HepG2 (cell line): ENCODE data around the gene VPS54. TPM values are rescaled to one million over a fixed set of nuclear protein-coding genes. Genes with fewer than 3 reads are reported as not detected.

Experiments used
- ATAC-seq: fragments of 200-7000 bp; cut with Tn5 transposase; 3 replicates; pipeline ENCODE4 v1.9.1; 2020; ENCODE audit warnings: mild to moderate bottlenecking, moderate library complexity
- BruUV-seq: library from RNA; stranded (reverse); fragments of 400-500 nt; replicated peaks from 2 replicates; lab custom pipeline; 2021; lab: Mats Ljungman, UMichigan
- CTCF ChIA-PET: fragments of 300-600 bp; formaldehyde crosslinking; extraction: SDS; loops from one replicate; lab custom pipeline; 2021; ENCODE audit warnings: low total read pairs, inconsistent platforms, low intra/inter-chr PET ratio; lab: Yijun Ruan, JAX
- POLR2A ChIA-PET: fragments of 350-600 bp; sonication (Branson Sonifier 250); formaldehyde crosslinking; loops from one replicate; lab custom pipeline; 2020; ENCODE audit warnings: antibody characterized with exemption, inconsistent platforms; lab: Yijun Ruan, JAX
- DNase-seq: peaks from one replicate; pipeline ENCODE4 v3.0.0-alpha.2; 2015; ENCODE audit warnings: low spot score
- FAIRE-seq: peaks from 3 replicates; lab custom pipeline; 2011; peaks lifted over from hg19 to GRCh38; lab: Jason Lieb, UNC
- H2AFZ ChIP-seq: one replicate; pipeline ENCODE4 v1.6.1; 2011; ENCODE audit warnings: low read length, inconsistent platforms
- H3K27ac ChIP-seq: fragments of 300-600 bp; 3 replicates; pipeline ENCODE4 v1.8.0; 2011; ENCODE audit warnings: mixed run types, mild to moderate bottlenecking, mixed read lengths, low read length, inconsistent platforms; ENCODE audit not compliant: insufficient read depth; ENCODE audit errors: extremely low read length
- H3K27me3 ChIP-seq, 2 experiments: fragments of 200-600 bp in 1 of 2; 2 replicates in 1 of 2; 3 replicates in 1 of 2; pipeline versions ENCODE4 v1.6.0 to v1.8.0; 2011; ENCODE audit warnings: low read length in 2 of 2, mild to moderate bottlenecking in 2 of 2, moderate library complexity in 2 of 2, inconsistent platforms in 1 of 2; ENCODE audit not compliant: insufficient read depth in 2 of 2, control insufficient read depth in 1 of 2
- H3K36me3 ChIP-seq, 2 experiments: fragments of 200-600 bp in 1 of 2; replicated peaks in 1 of 2; 2 replicates in 1 of 2; 3 replicates in 1 of 2; pipeline versions ENCODE4 v1.5.1 to v1.8.0; 2011; ENCODE audit warnings: low read length in 2 of 2, inconsistent platforms in 1 of 2; ENCODE audit not compliant: insufficient read depth in 2 of 2, control insufficient read depth in 1 of 2
- H3K4me1 ChIP-seq: 2 replicates; pipeline ENCODE4 v1.5.1; 2012; ENCODE audit warnings: low read length, inconsistent platforms; ENCODE audit not compliant: insufficient read depth
- H3K4me2 ChIP-seq: 2 replicates; pipeline ENCODE4 v1.6.0; 2011; ENCODE audit warnings: low read depth, low read length, inconsistent platforms
- H3K4me3 ChIP-seq, 3 experiments: fragments of 200-600 bp in 1 of 3; sonication (generic), shearing (Covaris generic) in 1 of 3; replicated peaks in 1 of 3; 2 replicates each; pipeline ENCODE4 v1.5.1; 2011 to 2016; ENCODE audit warnings: low read length in 3 of 3, inconsistent platforms in 2 of 3, low read depth in 2 of 3, mild to moderate bottlenecking in 2 of 3, control low read depth in 1 of 3, mixed read lengths in 1 of 3; ENCODE audit not compliant: insufficient read depth in 1 of 3
- H3K79me2 ChIP-seq: one replicate; pipeline ENCODE4 v1.6.1; 2011; ENCODE audit warnings: low read length, inconsistent platforms; ENCODE audit not compliant: insufficient read depth
- H3K9ac ChIP-seq: 2 replicates; pipeline ENCODE4 v1.6.0; 2011; ENCODE audit warnings: mild to moderate bottlenecking, low read depth, low read length, inconsistent platforms; ENCODE audit not compliant: insufficient read depth
- H3K9me3 ChIP-seq: 2 replicates; pipeline ENCODE4 v1.5.1; 2012; ENCODE audit warnings: mild to moderate bottlenecking, low read length
- H4K20me1 ChIP-seq: 2 replicates; pipeline ENCODE4 v1.6.0; 2011; ENCODE audit warnings: inconsistent platforms, mild to moderate bottlenecking, low read length, moderate library complexity; ENCODE audit not compliant: insufficient read depth
- ATF4 ChIP-seq, 2 experiments: fragments of 450-650 bp in 1 of 2; sonication (generic) in 1 of 2; formaldehyde crosslinking; IDR thresholded peaks; 2 replicates each; pipeline versions ENCODE4 v1.5.0 to v1.8.0; 2020 to 2022; ENCODE audit warnings: mild to moderate bottlenecking in 1 of 2, missing genetic modification reagents in 1 of 2
- ATF7 ChIP-seq, 2 experiments: fragments of 450-650 bp in 1 of 2; sonication (generic) in 1 of 2; formaldehyde crosslinking in 1 of 2; IDR thresholded peaks; 2 replicates each; pipeline versions ENCODE4 v1.4.0 to v1.6.1; 2016 to 2020; ENCODE audit warnings: antibody characterized with exemption in 1 of 2, mild to moderate bottlenecking in 1 of 2, missing genetic modification reagents in 1 of 2
- CEBPB ChIP-seq: IDR thresholded peaks from 2 replicates; pipeline ENCODE4 v1.6.1; 2011; ENCODE audit warnings: low read depth, low read length, improper control_type of control experiment, borderline replicate concordance
- GABPB1 ChIP-seq: IDR thresholded peaks from 2 replicates; pipeline ENCODE4 v1.6.1; 2016; ENCODE audit warnings: mild to moderate bottlenecking, missing genetic modification reagents, moderate library complexity, missing compliant biosample characterization
- RBM22 ChIP-seq: fragments of 200-400 bp; formaldehyde crosslinking; optimal IDR thresholded peaks from 2 replicates; pipeline ENCODE3; 2017; ENCODE audit warnings: mild to moderate bottlenecking, low read length, moderate library complexity
- ZNF143 ChIP-seq: sonication (generic); formaldehyde crosslinking; IDR thresholded peaks from 2 replicates; pipeline ENCODE4 v1.4.0; 2020; ENCODE audit warnings: missing genetic modification reagents
- ZNF615 ChIP-seq: sonication (generic); formaldehyde crosslinking; IDR thresholded peaks from 2 replicates; pipeline ENCODE4 v1.5.0; 2020; ENCODE audit warnings: mild to moderate bottlenecking, missing genetic modification reagents, borderline replicate concordance
- ZNF766 ChIP-seq: sonication (generic); formaldehyde crosslinking; IDR thresholded peaks from 2 replicates; pipeline ENCODE4 v1.5.0; 2020; ENCODE audit warnings: missing genetic modification reagents, borderline replicate concordance
- WGBS: methylation state at CpG from one replicate; pipeline ENCODE4 v1.1.6; 2017; ENCODE audit warnings: low lambda C conversion rate; 5-methylcytosine and 5-hydroxymethylcytosine counted together
- in situ Hi-C: cut with HindIII; loops from 2 replicates; pipeline ENCODE4 v1.10.0; 2017; ENCODE audit warnings: low pct_unique_long_range_greater_than_20kb; ENCODE audit not compliant: extremely low pct_ligation_motif_present
- intact Hi-C: fragments of 100-400 bp; cut with micrococcal nuclease; formaldehyde crosslinking; loops from one replicate; pipeline ENCODE4 v1.10.0; 2022; ENCODE audit not compliant: unreplicated experiment
- polyA plus RNA-seq, 8 experiments: library from polyadenylated mRNA; depleted of rRNA in 3 of 8; stranded (reverse) in 7 of 8; unstranded in 1 of 8; fragments of >200 nt; fragmentation: Illumina TruSeq in 4 of 8; extraction: Trizol in 4 of 8; gene quantifications; 2 replicates each; pipeline versions ENCODE4 v1.2.1 to v1.2.3, GENCODE V29; 2011 to 2016; ENCODE audit warnings: low read depth in 4 of 8, missing spikeins in 1 of 8, mixed read lengths in 1 of 8; ENCODE audit not compliant: insufficient read depth in 1 of 8
- total RNA-seq, 5 experiments: library from RNA; depleted of rRNA; stranded (reverse); fragments of >200 nt; fragmentation: Illumina TruSeq; extraction: Trizol; gene quantifications; 2 replicates each; pipeline ENCODE4 v1.2.3, GENCODE V29; 2016; ENCODE audit warnings: low read depth in 1 of 5

Gene VPS54
- total and polyA plus RNA-seq, 2 of the 13 experiments (the other 11 are each of a cell fraction or from before 2014, with no cell fraction given) = 64.7 to 77.5 TPM

GRCh38 chr2:63874204-63875130, 144.8 kb downstream of the VPS54 start:
- H3K79me2 ChIP-seq = peaks cover 31% of the 10 kb centered on the region
- CTCF ChIA-PET = no interaction called here
- FAIRE-seq = no peak

More at GRCh38 chr2:63874204-63875130, 144.8 kb downstream of the VPS54 start:
- Histone ChIP-seq H3K4me3 (no peak overlapping the region), H3K4me2 (no peak overlapping the region), H3K27me3 (no peaks in the 10 kb centered on the region), H3K9ac (no peak overlapping the region), H3K4me1 (peaks cover 36% of the 10 kb centered on the region), H3K36me3 (peaks cover 3 to 57% of the 10 kb centered on the region in 2 experiments), H3K27ac (no peak overlapping the region), H2AFZ (no peak overlapping the region), H3K9me3 (no peaks in the 10 kb centered on the region), H4K20me1 (peaks cover 14% of the 10 kb centered on the region; the same call in 1 of the 2 replicates)
- intact Hi-C loops = no loop called here
- WGBS = 93% methylated on average over 5 of the region's 5 CpGs
- peak; percentile 43; the same call in 1 of the 2 replicates for TF ChIP-seq CEBPB
- no peak for TF ChIP-seq ZNF143 (CRISPR knock-in tag)
- TF ChIP-seq ATF7 (IDR thresholded peaks at IDR 0.05) = peak; percentile 71
- TF ChIP-seq ATF7 (CRISPR knock-in tag; IDR thresholded peaks at IDR 0.05) = no peak
- TF ChIP-seq GABPB1 (CRISPR knock-in tag) = no peak
- TF ChIP-seq ZNF615 (CRISPR knock-in tag) = no peak
- TF ChIP-seq ATF4 (CRISPR knock-in tag; IDR thresholded peaks at IDR 0.05) = peak in 1 of 2 experiments; percentile 34; a peak in 1 of 4 replicates
- peak; percentile 64; the same call in 1 of the 2 replicates for TF ChIP-seq ZNF766 (CRISPR knock-in tag)
- TF ChIP-seq RBM22 = peak; percentile 53
- in situ Hi-C loops = loop anchor here (10.0 kb wide), 1 partner anchor 280 kb away; no protein-coding TSS in a partner anchor
- DNase-seq = no peak
- no peak for ATAC-seq
- POLR2A ChIA-PET = interaction anchor here (1.0 kb wide), 1 partner anchor 33 kb away, joined by 3 read pairs; the partner anchor contains the start of gene UGP2
- BruUV-seq = no TSS peak
